Parietal lobe (tissue), 2 donors: Measurements from ENCODE around the gene ADCYAP1R1. TPM values are rescaled to one million over a fixed set of nuclear protein-coding genes. Genes with fewer than 3 reads are reported as not detected.

Experiments used
- small RNA-seq: library from RNA; depleted of rRNA; stranded (forward); fragments of <200 nt; gene quantifications from one replicate; pipeline ENCODE3, GENCODE V24; 2014; ENCODE audit warnings: low replicate concordance
- total RNA-seq: library from RNA; depleted of rRNA; stranded (reverse); fragments of >200 nt; gene quantifications from one replicate; pipeline ENCODE4 v1.2.3, GENCODE V29; 2014

ADCYAP1R1 gene
- total RNA-seq, result 65.4 TPM

DNA sequence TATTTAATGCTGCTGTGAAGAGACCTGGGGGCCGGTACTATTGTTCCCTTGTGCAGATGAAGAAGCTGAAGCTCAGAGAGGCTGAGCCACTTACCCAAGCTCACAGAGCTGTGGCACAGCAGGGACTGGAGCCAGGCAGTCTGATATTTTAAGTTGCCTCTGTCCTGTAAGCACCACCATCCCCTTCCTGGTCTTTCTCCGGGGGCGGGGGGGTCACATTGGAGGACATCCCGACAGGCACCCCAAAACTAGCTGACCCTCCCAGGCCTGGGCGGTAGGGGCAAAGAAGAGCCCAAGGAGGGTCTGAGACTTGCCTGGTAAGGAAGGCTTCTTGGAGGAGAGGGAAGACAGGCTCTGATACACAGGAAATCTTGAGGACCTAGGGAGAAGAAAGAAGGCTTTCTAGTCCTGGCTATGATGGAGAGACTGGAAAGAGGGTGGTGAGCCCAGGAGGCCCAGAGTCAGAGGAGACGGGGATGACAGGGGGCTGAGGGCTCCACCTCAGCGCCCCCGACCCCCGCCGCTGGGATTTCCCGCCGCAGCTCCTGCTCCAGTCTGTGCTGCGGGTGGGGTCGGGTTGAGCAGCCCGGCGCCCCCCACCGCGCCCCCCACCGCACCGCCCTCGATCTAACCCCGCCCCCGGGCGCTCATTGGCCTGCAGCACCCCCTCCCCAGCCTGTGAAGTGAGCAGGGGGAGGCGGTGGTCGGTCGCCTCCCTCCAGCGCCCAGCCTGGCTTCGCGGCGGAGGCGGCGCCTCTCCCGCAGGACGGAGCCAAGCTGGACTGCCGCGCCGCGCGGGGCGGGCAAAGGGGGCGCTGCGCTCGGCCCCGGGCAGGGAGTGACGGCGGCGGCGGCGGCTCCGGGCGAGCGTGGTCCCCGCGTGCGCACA, at the start of gene ADCYAP1R1:
Gene ADCYAP1R1, plus strand, starts transcription at position 711 of the 889 bp plus-strand sequence. CDS start 10,957 bp downstream, outside the sequence.

Small RNA genes lying within 50 kb of the gene (small RNA-seq; reads per million reads assigned to genes)
- gene AC006466.1, result not detected

Other genes starting within 250 kb of the ADCYAP1R1 start
- gene AQP1, start 140.5 kb upstream of the ADCYAP1R1 start, total RNA-seq, result 2.8 TPM
- not detected for gene GHRHR, start 88.4 kb upstream of the ADCYAP1R1 start, total RNA-seq